GM12878 (cell line): ENCODE results near the gene F12. TPM values are rescaled to one million over a fixed set of nuclear protein-coding genes. Genes with fewer than 3 reads are reported as not detected.

ENCODE experiments used
- ATF3 ChIP-seq: IDR thresholded peaks from 2 replicates; pipeline ENCODE4 v1.6.1; 2011; ENCODE audit warnings: low read depth, mild to moderate bottlenecking, low read length, moderate library complexity, borderline replicate concordance; ENCODE audit errors: extremely low read depth
- CEBPB ChIP-seq, 2 experiments: fragments of 150-350 bp in 1 of 2; IDR thresholded peaks; 2 replicates each; pipeline ENCODE4 v1.6.1; 2012 to 2014; ENCODE audit warnings: low read depth in 2 of 2, low read length in 2 of 2, borderline replicate concordance in 1 of 2, inconsistent platforms in 1 of 2
- CHD2 ChIP-seq: IDR thresholded peaks from 2 replicates; pipeline ENCODE4 v1.6.1; 2011; ENCODE audit warnings: low read depth, low read length, improper control_type of control experiment, borderline replicate concordance
- CREB1 ChIP-seq: IDR thresholded peaks from 2 replicates; pipeline ENCODE4 v1.6.1; 2012; ENCODE audit warnings: low read depth, mild to moderate bottlenecking, inconsistent platforms
- FOXK2 ChIP-seq: fragments of 450-650 bp; IDR thresholded peaks from 2 replicates; pipeline ENCODE4 v1.6.1; 2017; ENCODE audit warnings: mild to moderate bottlenecking, moderate library complexity
- IRF3 ChIP-seq: fragments of 450-650 bp; IDR thresholded peaks from 2 replicates; pipeline ENCODE4 v1.6.1; 2014; ENCODE audit warnings: mild to moderate bottlenecking
- JUNB ChIP-seq: IDR thresholded peaks from 2 replicates; pipeline ENCODE4 v1.6.1; 2016; ENCODE audit warnings: antibody characterized with exemption, mild to moderate bottlenecking
- JUND ChIP-seq: IDR thresholded peaks from 2 replicates; pipeline ENCODE4 v1.6.1; 2012; ENCODE audit warnings: low read depth, mild to moderate bottlenecking, low read length, improper control_type of control experiment, moderate library complexity
- KLF5 ChIP-seq: fragments of 450-650 bp; IDR thresholded peaks from 2 replicates; pipeline ENCODE4 v1.6.1; 2014; ENCODE audit warnings: mild to moderate bottlenecking; ENCODE audit not compliant: partially characterized antibody
- MEF2A ChIP-seq: IDR thresholded peaks from 2 replicates; pipeline ENCODE4 v1.6.1; 2011; ENCODE audit warnings: low read depth, mild to moderate bottlenecking, low read length, moderate library complexity; ENCODE audit not compliant: insufficient read depth
- MXI1 ChIP-seq: fragments of 150-350 bp; IDR thresholded peaks from 2 replicates; pipeline ENCODE4 v1.6.1; 2011; ENCODE audit warnings: low read depth, mild to moderate bottlenecking, inconsistent platforms, low read length, improper control_type of control experiment
- NBN ChIP-seq: fragments of 450-650 bp; IDR thresholded peaks from 2 replicates; pipeline ENCODE4 v1.6.1; 2016
- PML ChIP-seq: IDR thresholded peaks from 2 replicates; pipeline ENCODE4 v1.6.1; 2012; ENCODE audit warnings: low read length, inconsistent platforms
- POLR2AphosphoS5 ChIP-seq: IDR thresholded peaks from 2 replicates; pipeline ENCODE4 v1.6.1; 2011; ENCODE audit warnings: mild to moderate bottlenecking, low read length, inconsistent platforms
- SMAD1 ChIP-seq: fragments of 450-650 bp; IDR thresholded peaks from 2 replicates; pipeline ENCODE4 v1.6.1; 2018; ENCODE audit warnings: mild to moderate bottlenecking, low read depth; ENCODE audit not compliant: partially characterized antibody
- SMARCA5 ChIP-seq: fragments of 450-650 bp; IDR thresholded peaks from 2 replicates; pipeline ENCODE4 v1.6.1; 2017; ENCODE audit warnings: mild to moderate bottlenecking
- TAF1 ChIP-seq: IDR thresholded peaks from 2 replicates; pipeline ENCODE4 v1.6.1; 2011; ENCODE audit warnings: mild to moderate bottlenecking, low read depth, low read length, borderline replicate concordance
- TARDBP ChIP-seq: IDR thresholded peaks from 2 replicates; pipeline ENCODE4 v1.6.1; 2016; ENCODE audit warnings: borderline replicate concordance
- TCF3 ChIP-seq: IDR thresholded peaks from 2 replicates; pipeline ENCODE4 v1.6.1; 2012; ENCODE audit warnings: low read depth, mild to moderate bottlenecking, low read length, borderline replicate concordance; ENCODE audit not compliant: insufficient read depth
- TCF7 ChIP-seq: IDR thresholded peaks from 2 replicates; pipeline ENCODE4 v1.6.1; 2014; ENCODE audit warnings: antibody characterized with exemption, borderline replicate concordance
- ZBTB33 ChIP-seq: fragments of 450-650 bp; IDR thresholded peaks from 2 replicates; pipeline ENCODE4 v1.6.1; 2017; ENCODE audit warnings: mild to moderate bottlenecking
- ZNF217 ChIP-seq: fragments of 450-650 bp; IDR thresholded peaks from 2 replicates; pipeline ENCODE4 v1.6.1; 2017; ENCODE audit warnings: antibody characterized with exemption, mild to moderate bottlenecking
- ZNF274 ChIP-seq: IDR thresholded peaks from one replicate; pipeline ENCODE4 v1.8.0; 2011; ENCODE audit not compliant: insufficient read length, insufficient read depth
- ZNF687 ChIP-seq: fragments of 450-650 bp; IDR thresholded peaks from 2 replicates; pipeline ENCODE4 v1.6.1; 2017; ENCODE audit warnings: mild to moderate bottlenecking, moderate library complexity
- polyA plus RNA-seq, 11 experiments: library from polyadenylated mRNA; depleted of rRNA in 4 of 11; unstranded in 6 of 11; stranded (reverse) in 5 of 11; fragments of >200 nt; fragmentation: Nextera tagmentation in 4 of 11; fragmentation: Illumina TruSeq in 1 of 11; extraction: Ambion mirVana in 4 of 11; extraction: Trizol in 1 of 11; gene quantifications; 1 replicate in 1 of 11; 2 replicates in 10 of 11; pipeline versions ENCODE4 v1.2.1 to v1.2.3, GENCODE V29; 2011 to 2016; ENCODE audit warnings: inconsistent platforms in 2 of 11, missing spikeins in 2 of 11, low read depth in 1 of 11
- total RNA-seq, 4 experiments: library from RNA; depleted of rRNA in 3 of 4; stranded (reverse); fragments of >200 nt in 3 of 4; fragmentation: Illumina TruSeq in 1 of 4; extraction: Trizol in 1 of 4; gene quantifications; 2 replicates each; pipeline versions ENCODE4 v1.2.1 to v1.2.3, GENCODE V29; 2013 to 2021

Gene F12
- total and polyA plus RNA-seq, 10 of the 15 experiments (the other 5 are each of a cell fraction or from before 2014, with no cell fraction given) = 0.25 to 11.3 (median 5.5) TPM

- TF ChIP-seq IRF3 (no peak), ATF3 (no peak), NBN (peak; percentile 83; the same call in 1 of the 2 replicates), TCF3 (no peak), ZNF274 (no peak), KLF5 (no peak), POLR2AphosphoS5 (peak; percentile 47; the same call in 1 of the 2 replicates), SMARCA5 (no peak), MEF2A (no peak), ZBTB33 (no peak), CHD2 (no peak), ZNF687 (no peak; the same call in 1 of the 2 replicates), JUNB (peak; percentile 46; the same call in 1 of the 2 replicates), PML (no peak), TARDBP (no peak), TCF7 (no peak), FOXK2 (no peak), TAF1 (no peak), MXI1 (no peak; the same call in none of the 2 replicates), SMAD1 (no peak), CEBPB (IDR thresholded peaks at IDR 0.05; ENCODE audit: borderline replicate concordance in 1 of 2, low read depth in 2 of 2, low read length in 2 of 2) (no peak), ZNF217 (no peak), CREB1 (peak; percentile 82), JUND (no peak)
Observed at GRCh38 chr5:177412603-177413233, 3.4 kb upstream of the F12 start (continued).
